Body of pancreas (tissue), 4 donors: ENCODE results near the gene MAP3K5.

ENCODE experiments used
- CTCF ChIP-seq, 7 experiments: fragments of 450-650 bp in 4 of 7; fragments of 200-600 bp in 3 of 7; sonication (generic) in 3 of 7; IDR thresholded peaks; one replicate each; pipeline ENCODE4 v1.5.1; 2016 to 2019; ENCODE audit warnings: antibody characterized with exemption in 7 of 7
- POLR2A ChIP-seq, 3 donors: fragments of 450-650 bp; IDR thresholded peaks; one replicate each; pipeline ENCODE4 v1.6.1; 2016; ENCODE audit warnings: antibody characterized with exemption in 3 of 3, mild to moderate bottlenecking in 2 of 3

- TF ChIP-seq POLR2A (IDR thresholded peaks at IDR 0.05) (no peak), CTCF (IDR thresholded peaks at IDR 0.05) (no peak)
Observed at GRCh38 chr6:136745300-136745699, 47.0 kb downstream of the MAP3K5 start.
